ENCODE measurements around the gene HOXC11. TPM values are rescaled to one million over a fixed set of nuclear protein-coding genes. Genes with fewer than 3 reads are reported as not detected.
A peak's percentile ranks its signal among the peaks of the same experiment; 100 is the strongest.

Gene HOXC11
- total RNA-seq, 4 donors from 2014 or later: 4.9 to 10.7 (median 6.2) TPM

- TF ChIP-seq CTCF (IDR thresholded peaks at IDR 0.05): no peak
- no peak for TF ChIP-seq POLR2A (IDR thresholded peaks at IDR 0.05)
- WGBS, 2 donors: 14 to 15% methylated on average over 4 of the region's 4 CpGs
- intact Hi-C loops (cut with DNase I; ENCODE audit: low total_unique reads): no loop called here
- no peak overlapping the region for H3K4me3 ChIP-seq (ENCODE audit: low read depth, poor library complexity, severe bottlenecking)
- no peak for DNase-seq (ENCODE audit: low spot score in 2 of 2)
These were observed 14.9 kb downstream of the HOXC11 start for GRCh38 chr12:53987787-53988230.

GRCh38 chr12:53988541-53989226, 15.8 kb downstream of the HOXC11 start:
- 4 to 8% methylated on average over 5 of the region's 5 CpGs for WGBS, 2 donors
- intact Hi-C loops (cut with DNase I; ENCODE audit: low total_unique reads): no loop called here
- no peak for TF ChIP-seq CTCF (IDR thresholded peaks at IDR 0.05)
- DNase-seq (ENCODE audit: low spot score in 2 of 2): no peak
- H3K4me3 ChIP-seq (ENCODE audit: low read depth, poor library complexity, severe bottlenecking): no peak overlapping the region

GRCh38 chr12:53989227-53990113, 16.5 kb downstream of the HOXC11 start:
- DNase-seq (ENCODE audit: low spot score in 2 of 2): no peak
- intact Hi-C loops (cut with DNase I; ENCODE audit: low total_unique reads): no loop called here
- H3K4me3 ChIP-seq (ENCODE audit: low read depth, poor library complexity, severe bottlenecking): no peak overlapping the region
- TF ChIP-seq POLR2A (IDR thresholded peaks at IDR 0.05) (no peak), CTCF (IDR thresholded peaks at IDR 0.05) (no peak)
- 5 to 13% methylated on average over 28 of the region's 28 CpGs for WGBS, 2 donors

- no peak for TF ChIP-seq CTCF (IDR thresholded peaks at IDR 0.05)
- no peak for TF ChIP-seq POLR2A (IDR thresholded peaks at IDR 0.05)
- no peak overlapping the region for H3K4me3 ChIP-seq (ENCODE audit: low read depth, poor library complexity, severe bottlenecking)
- 31 to 42% methylated on average over 26 to 27 of the region's 27 CpGs for WGBS, 2 donors
- DNase-seq (ENCODE audit: low spot score in 2 of 2): no peak
- intact Hi-C loops (cut with DNase I; ENCODE audit: low total_unique reads): no loop called here
These were observed 17.6 kb downstream of the HOXC11 start for GRCh38 chr12:53990311-53991076.

GRCh38 chr12:53991077-53991460, 18.1 kb downstream of the HOXC11 start:
- peak; percentile 79 to 92 for DNase-seq (ENCODE audit: low spot score in 2 of 2)
- 12 to 25% methylated on average over 8 of the region's 8 CpGs for WGBS, 2 donors
- intact Hi-C loops (cut with DNase I; ENCODE audit: low total_unique reads): no loop called here
- H3K4me3 ChIP-seq (ENCODE audit: low read depth, poor library complexity, severe bottlenecking): no peak overlapping the region
- no peak for TF ChIP-seq CTCF (IDR thresholded peaks at IDR 0.05)
